Caco-2 (cell line): ENCODE results near the gene LMO1. TPM values are rescaled to one million over a fixed set of nuclear protein-coding genes. Genes with fewer than 3 reads are reported as not detected.

Source experiments
- BruUV-seq: library from RNA; stranded (reverse); fragments of 400-500 nt; replicated peaks from 2 replicates; lab custom pipeline; 2021; lab: Mats Ljungman, UMichigan
- CTCF ChIA-PET: fragments of 300-600 bp; sonication (Branson Sonifier 250); formaldehyde crosslinking; loops from one replicate; lab custom pipeline; 2022; ENCODE audit warnings: antibody characterized with exemption; lab: Charles Lee
- POLR2A ChIA-PET: fragments of 300-600 bp; sonication (Branson Sonifier 250); formaldehyde crosslinking; loops from one replicate; lab custom pipeline; 2022; ENCODE audit warnings: antibody characterized with exemption; lab: Charles Lee
- DNase-seq, 2 experiments: peaks; one replicate each; pipeline versions ENCODE4 v3.0.0 to v3.0.0-alpha.2; 2020 to 2022
- H3K27me3 ChIP-seq: replicated peaks from 2 replicates; pipeline ENCODE4 v1.6.0; 2011; ENCODE audit warnings: low read length; ENCODE audit not compliant: control insufficient read depth, insufficient read depth
- H3K36me3 ChIP-seq: 2 replicates; pipeline ENCODE4 v1.5.1; 2011; ENCODE audit warnings: low read length; ENCODE audit not compliant: control insufficient read depth, insufficient read depth
- H3K4me1 ChIP-seq: fragments of 250-450 bp; sonication (Bioruptor Pico); 2 replicates; pipeline ENCODE4 v1.5.1; 2020; ENCODE audit warnings: mild to moderate bottlenecking
- H3K4me3 ChIP-seq: 2 replicates; pipeline ENCODE4 v1.5.1; 2011; ENCODE audit warnings: low read depth, mild to moderate bottlenecking, control low read depth, low read length
- H3K9me3 ChIP-seq: fragments of 250-450 bp; sonication (Bioruptor Pico); 2 replicates; pipeline ENCODE4 v1.5.1; 2020; ENCODE audit warnings: mild to moderate bottlenecking, moderate library complexity
- H3K27ac Mint-ChIP-seq: one replicate; pipeline ENCODE4 v1.8.0; 2022; ENCODE audit warnings: mixed read lengths; ENCODE audit not compliant: unreplicated experiment
- H3K27me3 Mint-ChIP-seq: one replicate; pipeline ENCODE4 v1.8.0; 2022; ENCODE audit warnings: mixed read lengths; ENCODE audit not compliant: insufficient read depth, unreplicated experiment
- H3K36me3 Mint-ChIP-seq: one replicate; pipeline ENCODE4 v1.8.0; 2022; ENCODE audit warnings: mild to moderate bottlenecking, mixed read lengths; ENCODE audit not compliant: insufficient read depth, unreplicated experiment
- H3K4me1 Mint-ChIP-seq: one replicate; pipeline ENCODE4 v1.8.0; 2022; ENCODE audit warnings: low read depth, mixed read lengths; ENCODE audit not compliant: unreplicated experiment
- H3K4me3 Mint-ChIP-seq: one replicate; pipeline ENCODE4 v1.8.0; 2022; ENCODE audit warnings: mild to moderate bottlenecking, moderate library complexity, mixed read lengths; ENCODE audit not compliant: unreplicated experiment
- H3K9me3 Mint-ChIP-seq: one replicate; pipeline ENCODE4 v1.8.0; 2022; ENCODE audit warnings: mixed read lengths; ENCODE audit not compliant: unreplicated experiment
- CTCF ChIP-seq, 2 experiments: fragments of 200-600 bp in 1 of 2; IDR thresholded peaks; 1 replicate in 1 of 2; 2 replicates in 1 of 2; pipeline versions ENCODE4 v1.5.1 to v1.8.0; 2011 to 2022; ENCODE audit warnings: antibody characterized with exemption in 1 of 2, control low read depth in 1 of 2, inconsistent platforms in 1 of 2, low read depth in 1 of 2, low read length in 1 of 2, mild to moderate bottlenecking in 1 of 2, moderate library complexity in 1 of 2; ENCODE audit not compliant: insufficient read depth in 1 of 2, severe bottlenecking in 1 of 2, unreplicated experiment in 1 of 2
- intact Hi-C: fragments of 100-400 bp; cut with micrococcal nuclease; formaldehyde crosslinking; loops from one replicate; pipeline ENCODE4 v1.10.0; 2022; ENCODE audit not compliant: unreplicated experiment
- total RNA-seq: library from RNA; stranded (reverse); gene quantifications from 2 replicates; pipeline ENCODE4 v1.2.3, GENCODE V29; 2022

The LMO1 gene
- total RNA-seq, 1 experiment from 2014 or later = not detected

GRCh38 chr11:8297781-8298440 is 34.2 kb upstream of the LMO1 start:
- Histone ChIP-seq H3K36me3 (no peaks in the 10 kb centered on the region), H3K9me3 (no peaks in the 10 kb centered on the region; the same call in 1 of the 2 replicates), H3K4me3 (no peak overlapping the region), H3K4me1 (no peaks in the 10 kb centered on the region), H3K27me3 (peaks cover 3% of the 10 kb centered on the region)
- no TSS peak for BruUV-seq
- no peaks in the 10 kb centered on the region for H3K4me1 Mint-ChIP-seq
- no peak overlapping the region for H3K27ac Mint-ChIP-seq
- no peak overlapping the region for H3K4me3 Mint-ChIP-seq
- peaks cover 12% of the 10 kb centered on the region for H3K9me3 Mint-ChIP-seq
- H3K27me3 Mint-ChIP-seq = peaks cover 19% of the 10 kb centered on the region
- no peaks in the 10 kb centered on the region for H3K36me3 Mint-ChIP-seq
- ChIA-PET POLR2A (no interaction called here), CTCF (no interaction called here)
- intact Hi-C loops = no loop called here
- no peak for TF ChIP-seq CTCF (IDR thresholded peaks at IDR 0.05; ENCODE audit: insufficient read depth in 1 of 2, low read depth in 1 of 2, low read length in 1 of 2, severe bottlenecking in 1 of 2, unreplicated experiment in 1 of 2)
- no peak for DNase-seq

- CTCF ChIA-PET = no interaction called here
- intact Hi-C loops = no loop called here
These were observed 33.2 kb upstream of the LMO1 start for GRCh38 chr11:8296872-8297271.

GRCh38 chr11:8296038-8296649 is 32.5 kb upstream of the LMO1 start:
- H3K4me3 Mint-ChIP-seq = no peak overlapping the region
- no peak overlapping the region for H3K27ac Mint-ChIP-seq
- Histone ChIP-seq H3K4me1 (no peaks in the 10 kb centered on the region), H3K36me3 (no peaks in the 10 kb centered on the region), H3K4me3 (no peak overlapping the region), H3K9me3 (no peaks in the 10 kb centered on the region), H3K27me3 (peaks cover 3% of the 10 kb centered on the region)
- intact Hi-C loops = no loop called here
- DNase-seq = no peak
- peaks cover 21% of the 10 kb centered on the region for H3K27me3 Mint-ChIP-seq
- no peaks in the 10 kb centered on the region for H3K36me3 Mint-ChIP-seq
- TF ChIP-seq CTCF (IDR thresholded peaks at IDR 0.05; ENCODE audit: insufficient read depth in 1 of 2, low read depth in 1 of 2, low read length in 1 of 2, severe bottlenecking in 1 of 2, unreplicated experiment in 1 of 2) = no peak
- H3K9me3 Mint-ChIP-seq = no peaks in the 10 kb centered on the region
- no TSS peak for BruUV-seq
- ChIA-PET CTCF (no interaction called here), POLR2A (no interaction called here)
- no peaks in the 10 kb centered on the region for H3K4me1 Mint-ChIP-seq

More at GRCh38 chr11:8296872-8297271, 33.2 kb upstream of the LMO1 start:
- H3K27me3 Mint-ChIP-seq = peaks cover 16% of the 10 kb centered on the region
- Histone ChIP-seq H3K4me3 (no peak overlapping the region), H3K27me3 (peaks cover 3% of the 10 kb centered on the region), H3K4me1 (no peaks in the 10 kb centered on the region), H3K9me3 (no peaks in the 10 kb centered on the region), H3K36me3 (no peaks in the 10 kb centered on the region)
- H3K9me3 Mint-ChIP-seq = peaks cover 1% of the 10 kb centered on the region
- no peak overlapping the region for H3K27ac Mint-ChIP-seq
- no peak for DNase-seq
- H3K4me3 Mint-ChIP-seq = no peak overlapping the region
- H3K4me1 Mint-ChIP-seq = no peaks in the 10 kb centered on the region
- TF ChIP-seq CTCF (IDR thresholded peaks at IDR 0.05; ENCODE audit: insufficient read depth in 1 of 2, low read depth in 1 of 2, low read length in 1 of 2, severe bottlenecking in 1 of 2, unreplicated experiment in 1 of 2) = no peak
- POLR2A ChIA-PET = no interaction called here
- H3K36me3 Mint-ChIP-seq = no peaks in the 10 kb centered on the region
- BruUV-seq = no TSS peak
